AG04450 (cell line): ENCODE results near the gene ABI3BP. TPM values are rescaled to one million over a fixed set of nuclear protein-coding genes. Genes with fewer than 3 reads are reported as not detected.

Source experiments
- CTCF ChIA-PET: fragments of 300-600, 350-600 bp; formaldehyde crosslinking; extraction: SDS; loops from one replicate; lab custom pipeline; 2022; ENCODE audit warnings: antibody characterized with exemption, inconsistent platforms; lab: Charles Lee
- POLR2A ChIA-PET: fragments of 350-600 bp; formaldehyde crosslinking; extraction: SDS; loops from one replicate; lab custom pipeline; 2021; ENCODE audit warnings: antibody characterized with exemption, inconsistent platforms; lab: Yijun Ruan, JAX
- DNase-seq: peaks from one replicate; pipeline ENCODE4 v3.0.0-alpha.2; 2011; ENCODE audit warnings: low read depth, low spot score
- H3K27ac ChIP-seq: one replicate; pipeline ENCODE4 v1.5.1; 2012; ENCODE audit warnings: low read depth, low read length, control low read depth
- H3K27me3 ChIP-seq: one replicate; pipeline ENCODE4 v1.6.0; 2012; ENCODE audit warnings: low read length; ENCODE audit not compliant: control insufficient read depth, insufficient read depth
- H3K4me3 ChIP-seq: 2 replicates; pipeline ENCODE4 v1.5.1; 2011; ENCODE audit warnings: mild to moderate bottlenecking, low read depth, low read length, control low read depth
- H3K9me3 ChIP-seq: 2 replicates; pipeline ENCODE4 v1.5.1; 2012; ENCODE audit warnings: low read length; ENCODE audit not compliant: control insufficient read depth, insufficient read depth
- polyA plus RNA-seq: library from polyadenylated mRNA; depleted of rRNA; stranded (reverse); fragments of >200 nt; gene quantifications from 2 replicates; pipeline ENCODE4 v1.2.3, GENCODE V29; 2011
- TF ChIP-seq, protein P1 (sequence below): IDR thresholded peaks from 2 replicates; pipeline ENCODE4 v1.5.1; 2011; ENCODE audit warnings: low read depth, low read length, control low read depth, inconsistent platforms

The ABI3BP gene
- polyA plus RNA-seq, 1 experiment: 5.3 TPM

GRCh38 chr3:100782348-100782747 is 210.9 kb downstream of the ABI3BP start:
- Histone ChIP-seq H3K4me3 (no peak overlapping the region), H3K9me3 (peaks cover 3% of the 10 kb centered on the region; the same call in 1 of the 2 replicates), H3K27ac (no peak overlapping the region), H3K27me3 (no peaks in the 10 kb centered on the region)
- TF ChIP-seq, protein P1, sequence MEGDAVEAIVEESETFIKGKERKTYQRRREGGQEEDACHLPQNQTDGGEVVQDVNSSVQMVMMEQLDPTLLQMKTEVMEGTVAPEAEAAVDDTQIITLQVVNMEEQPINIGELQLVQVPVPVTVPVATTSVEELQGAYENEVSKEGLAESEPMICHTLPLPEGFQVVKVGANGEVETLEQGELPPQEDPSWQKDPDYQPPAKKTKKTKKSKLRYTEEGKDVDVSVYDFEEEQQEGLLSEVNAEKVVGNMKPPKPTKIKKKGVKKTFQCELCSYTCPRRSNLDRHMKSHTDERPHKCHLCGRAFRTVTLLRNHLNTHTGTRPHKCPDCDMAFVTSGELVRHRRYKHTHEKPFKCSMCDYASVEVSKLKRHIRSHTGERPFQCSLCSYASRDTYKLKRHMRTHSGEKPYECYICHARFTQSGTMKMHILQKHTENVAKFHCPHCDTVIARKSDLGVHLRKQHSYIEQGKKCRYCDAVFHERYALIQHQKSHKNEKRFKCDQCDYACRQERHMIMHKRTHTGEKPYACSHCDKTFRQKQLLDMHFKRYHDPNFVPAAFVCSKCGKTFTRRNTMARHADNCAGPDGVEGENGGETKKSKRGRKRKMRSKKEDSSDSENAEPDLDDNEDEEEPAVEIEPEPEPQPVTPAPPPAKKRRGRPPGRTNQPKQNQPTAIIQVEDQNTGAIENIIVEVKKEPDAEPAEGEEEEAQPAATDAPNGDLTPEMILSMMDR: no peak
- POLR2A ChIA-PET: no interaction called here
- CTCF ChIA-PET: no interaction called here
- no peak for DNase-seq

DNA sequence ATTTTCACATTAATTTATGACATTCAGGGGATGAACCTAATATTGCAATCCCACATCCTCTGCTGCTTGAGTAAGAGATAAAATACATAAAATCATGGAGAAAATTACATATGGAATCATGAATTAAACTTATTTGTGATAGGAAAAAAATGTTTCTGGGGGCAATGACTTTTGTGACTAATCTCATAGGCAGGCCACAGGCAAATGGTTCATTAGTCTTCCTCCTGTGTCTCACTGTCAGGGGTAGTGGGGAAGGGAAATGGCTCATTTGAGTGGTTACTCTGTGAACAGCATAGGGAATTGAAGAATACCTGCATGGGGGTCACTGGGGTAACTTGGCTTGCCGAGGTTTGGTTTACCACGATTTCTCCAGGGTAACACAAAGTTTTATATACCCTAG is 211.9 kb downstream of the ABI3BP start:
- no peak for DNase-seq
- Histone ChIP-seq H3K27me3 (no peaks in the 10 kb centered on the region), H3K4me3 (no peak overlapping the region), H3K9me3 (peaks cover 3% of the 10 kb centered on the region; the same call in 1 of the 2 replicates), H3K27ac (no peak overlapping the region)
- TF ChIP-seq, protein P1: no peak
- ChIA-PET POLR2A (no interaction called here), CTCF (no interaction called here)

- ChIA-PET POLR2A (no interaction called here), CTCF (no interaction called here)
- no peaks in the 10 kb centered on the region for H3K9me3 ChIP-seq
- no peak for DNase-seq
- H3K4me3 ChIP-seq: no peak overlapping the region
- TF ChIP-seq, protein P1: no peak
- H3K27ac ChIP-seq: no peak overlapping the region
- no peaks in the 10 kb centered on the region for H3K27me3 ChIP-seq
Observed at GRCh38 chr3:100780071-100780622, 213.1 kb downstream of the ABI3BP start.

DNA sequence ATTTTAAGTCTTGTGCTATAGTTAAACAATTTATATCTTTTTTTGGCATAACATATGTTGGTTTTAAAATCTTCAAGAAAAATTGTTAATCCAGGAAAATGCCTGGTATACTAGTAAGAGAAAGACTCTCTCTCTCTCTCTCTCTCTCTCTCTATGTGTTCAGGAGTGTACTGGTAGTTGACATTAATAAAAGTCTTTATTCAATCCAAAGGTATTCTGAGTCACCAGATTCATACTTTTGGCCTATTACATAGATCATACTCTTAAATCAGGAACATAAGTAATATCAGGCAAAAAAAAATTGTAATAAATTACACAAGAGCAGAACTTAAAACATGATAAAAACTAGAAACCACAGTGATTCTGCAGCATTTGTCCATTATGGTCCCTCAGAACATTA is 213.7 kb downstream of the ABI3BP start:
- H3K9me3 ChIP-seq: no peaks in the 10 kb centered on the region
- TF ChIP-seq, protein P1: no peak
- no peak overlapping the region for H3K27ac ChIP-seq
- DNase-seq: no peak
- no peak overlapping the region for H3K4me3 ChIP-seq
- H3K27me3 ChIP-seq: no peaks in the 10 kb centered on the region
- ChIA-PET CTCF (interaction anchor here (1.2 kb wide), 1 partner anchor 17 kb away, joined by 3 read pairs; no protein-coding TSS in a partner anchor), POLR2A (no interaction called here)

GRCh38 chr3:100777271-100777670 is 215.9 kb downstream of the ABI3BP start:
- POLR2A ChIA-PET: no interaction called here
- H3K27ac ChIP-seq: no peak overlapping the region
- DNase-seq: no peak
- no peaks in the 10 kb centered on the region for H3K27me3 ChIP-seq
- TF ChIP-seq, protein P1: no peak
- CTCF ChIA-PET: interaction anchor here (0.7 to 1.2 kb wide), 2 partner anchors 118 to 419 kb away, joined by 3 to 10 read pairs; no protein-coding TSS in a partner anchor
- H3K9me3 ChIP-seq: no peaks in the 10 kb centered on the region
- H3K4me3 ChIP-seq: no peak overlapping the region
